WTC11 (cell line): ENCODE results near the gene RBBP7. TPM values are rescaled to one million over a fixed set of nuclear protein-coding genes. Genes with fewer than 3 reads are reported as not detected.

ENCODE experiments used
- ATAC-seq: fragments of 200-7000 bp; cut with Tn5 transposase; 2 replicates; pipeline ENCODE4 v1.10.0; 2021; ENCODE audit warnings: mild to moderate bottlenecking, moderate library complexity
- CTCF ChIA-PET: fragments of 300-600 bp; sonication (Branson Sonifier 250); formaldehyde crosslinking; loops from one replicate; lab custom pipeline; 2021; ENCODE audit warnings: antibody characterized with exemption; lab: Charles Lee
- POLR2A ChIA-PET: fragments of 350-600 bp; sonication (Branson Sonifier 250); formaldehyde crosslinking; loops from one replicate; lab custom pipeline; 2021; ENCODE audit warnings: antibody characterized with exemption; lab: Charles Lee
- DNase-seq: peaks from one replicate; pipeline ENCODE4 v3.0.0; 2021; ENCODE audit warnings: low spot score
- H3K27ac Mint-ChIP-seq: 2 replicates; pipeline ENCODE4 v1.8.0; 2021; ENCODE audit warnings: mixed read lengths
- H3K27me3 Mint-ChIP-seq: 2 replicates; pipeline ENCODE4 v1.8.0; 2021; ENCODE audit warnings: low read depth, mild to moderate bottlenecking, moderate library complexity, mixed read lengths
- H3K36me3 Mint-ChIP-seq: 2 replicates; pipeline ENCODE4 v1.8.0; 2021; ENCODE audit warnings: mixed read lengths
- H3K4me1 Mint-ChIP-seq: 2 replicates; pipeline ENCODE4 v1.8.0; 2022; ENCODE audit warnings: mixed read lengths
- H3K4me3 Mint-ChIP-seq: 2 replicates; pipeline ENCODE4 v1.8.0; 2021; ENCODE audit warnings: mild to moderate bottlenecking, moderate library complexity, mixed read lengths
- H3K9me3 Mint-ChIP-seq: 2 replicates; pipeline ENCODE4 v1.8.0; 2021; ENCODE audit warnings: mixed read lengths
- ATF1 ChIP-seq: sonication (generic); formaldehyde crosslinking; IDR thresholded peaks from 2 replicates; pipeline ENCODE4 v1.8.1; 2023; ENCODE audit warnings: mild to moderate bottlenecking, moderate library complexity, missing genetic modification reagents
- ATF6 ChIP-seq: sonication (generic); formaldehyde crosslinking; IDR thresholded peaks from 2 replicates; pipeline ENCODE4 v1.8.1; 2023; ENCODE audit warnings: mild to moderate bottlenecking, missing genetic modification reagents
- CREB1 ChIP-seq: sonication (generic); formaldehyde crosslinking; IDR thresholded peaks from 2 replicates; pipeline ENCODE4 v1.8.0; 2023; ENCODE audit warnings: mild to moderate bottlenecking, missing genetic modification reagents
- CTCF ChIP-seq: fragments of 200-600 bp; IDR thresholded peaks from 2 replicates; pipeline ENCODE4 v1.8.0; 2022; ENCODE audit warnings: antibody characterized with exemption
- ETV6 ChIP-seq: sonication (generic); formaldehyde crosslinking; IDR thresholded peaks from 2 replicates; pipeline ENCODE4 v1.8.1; 2022; ENCODE audit warnings: mild to moderate bottlenecking, missing genetic modification reagents
- MXD4 ChIP-seq: fragments of 250-450 bp; sonication (Bioruptor Pico); IDR thresholded peaks from 2 replicates; pipeline ENCODE4 v1.8.0; 2021; ENCODE audit warnings: mild to moderate bottlenecking, moderate library complexity, borderline replicate concordance
- NR1H2 ChIP-seq: sonication (generic); formaldehyde crosslinking; IDR thresholded peaks from 2 replicates; pipeline ENCODE4 v1.9.0; 2021; ENCODE audit warnings: mild to moderate bottlenecking, moderate library complexity, missing genetic modification reagents
- RORB ChIP-seq: fragments of 250-450 bp; sonication (Bioruptor Pico); IDR thresholded peaks from 2 replicates; pipeline ENCODE4 v1.9.0; 2021; ENCODE audit warnings: mild to moderate bottlenecking
- TEAD4 ChIP-seq: sonication (generic); formaldehyde crosslinking; IDR thresholded peaks from 2 replicates; pipeline ENCODE4 v1.8.0; 2022; ENCODE audit warnings: mild to moderate bottlenecking, missing genetic modification reagents
- ZBTB21 ChIP-seq: sonication (generic); formaldehyde crosslinking; IDR thresholded peaks from 2 replicates; pipeline ENCODE4 v1.8.1; 2023; ENCODE audit warnings: mild to moderate bottlenecking, missing genetic modification reagents, borderline replicate concordance
- ZNF219 ChIP-seq: sonication (generic); formaldehyde crosslinking; IDR thresholded peaks from 2 replicates; pipeline ENCODE4 v1.8.0; 2023; ENCODE audit warnings: missing genetic modification reagents, mild to moderate bottlenecking, borderline replicate concordance
- ZNF263 ChIP-seq: sonication (generic); formaldehyde crosslinking; IDR thresholded peaks from 2 replicates; pipeline ENCODE4 v1.8.1; 2022; ENCODE audit warnings: low read depth, mild to moderate bottlenecking, moderate library complexity, missing genetic modification reagents
- ZNF423 ChIP-seq: fragments of 250-450 bp; sonication (Bioruptor Pico); IDR thresholded peaks from 2 replicates; pipeline ENCODE4 v2.1.2; 2022; ENCODE audit warnings: mild to moderate bottlenecking, moderate library complexity
- ZNF532 ChIP-seq: fragments of 250-450 bp; sonication (Bioruptor Pico); IDR thresholded peaks from 2 replicates; pipeline ENCODE4 v1.9.0; 2021; ENCODE audit warnings: mild to moderate bottlenecking, borderline replicate concordance
- total RNA-seq: library from RNA; stranded (reverse); gene quantifications from 3 replicates; pipeline ENCODE4 v1.2.3, GENCODE V29; 2021
- TF ChIP-seq, protein P1 (sequence below): sonication (generic); formaldehyde crosslinking; IDR thresholded peaks from 2 replicates; pipeline ENCODE4 v1.8.0; 2023; ENCODE audit warnings: missing genetic modification reagents
- TF ChIP-seq, protein P2 (sequence below): sonication (generic); formaldehyde crosslinking; IDR thresholded peaks from 2 replicates; pipeline ENCODE4 v1.8.0; 2023; ENCODE audit warnings: missing genetic modification reagents, mild to moderate bottlenecking, borderline replicate concordance

The RBBP7 gene
- total RNA-seq, 1 experiment from 2014 or later, result 120 TPM

DNA sequence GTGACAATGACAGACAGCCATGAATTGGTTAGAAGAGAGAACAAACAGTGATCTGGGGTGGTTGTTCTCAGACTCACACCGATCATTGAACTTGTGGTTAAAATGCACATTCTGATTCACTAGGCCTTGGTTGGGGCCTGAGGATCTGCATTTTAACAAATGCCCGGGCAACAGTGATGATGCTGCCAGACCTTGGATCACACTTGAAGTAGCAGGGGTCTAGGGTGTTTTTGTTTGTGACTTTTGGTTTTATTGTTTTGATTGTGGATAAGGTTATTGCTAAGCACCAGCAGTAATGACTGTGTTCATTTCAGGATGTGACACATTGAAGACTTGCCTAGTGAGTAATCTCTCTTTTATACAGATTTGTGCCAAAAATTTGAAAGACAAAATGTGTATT, 47.4 kb downstream of the RBBP7 start:
- ChIA-PET POLR2A (interaction anchor here (0.6 kb wide), 1 partner anchor 24 kb away, joined by 3 read pairs; no protein-coding TSS in a partner anchor), CTCF (no interaction called here)
- no peak overlapping the region for H3K27ac Mint-ChIP-seq
- peaks cover 5% of the 10 kb centered on the region for H3K4me1 Mint-ChIP-seq
- TF ChIP-seq CREB1 (CRISPR knock-in tag) (no peak), NR1H2 (CRISPR knock-in tag) (no peak), ATF1 (CRISPR knock-in tag) (no peak), ZNF219 (no peak), ZNF263 (no peak), TEAD4 (CRISPR knock-in tag) (no peak), ZBTB21 (CRISPR knock-in tag) (no peak), CTCF (no peak), ATF6 (CRISPR knock-in tag) (no peak), MXD4 (no peak), ETV6 (CRISPR knock-in tag) (no peak), ZNF532 (CRISPR knock-in tag) (no peak)
- TF ChIP-seq, protein P1, sequence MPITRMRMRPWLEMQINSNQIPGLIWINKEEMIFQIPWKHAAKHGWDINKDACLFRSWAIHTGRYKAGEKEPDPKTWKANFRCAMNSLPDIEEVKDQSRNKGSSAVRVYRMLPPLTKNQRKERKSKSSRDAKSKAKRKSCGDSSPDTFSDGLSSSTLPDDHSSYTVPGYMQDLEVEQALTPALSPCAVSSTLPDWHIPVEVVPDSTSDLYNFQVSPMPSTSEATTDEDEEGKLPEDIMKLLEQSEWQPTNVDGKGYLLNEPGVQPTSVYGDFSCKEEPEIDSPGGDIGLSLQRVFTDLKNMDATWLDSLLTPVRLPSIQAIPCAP, result no peak
- no peak overlapping the region for H3K4me3 Mint-ChIP-seq
- no peaks in the 10 kb centered on the region for H3K9me3 Mint-ChIP-seq
- H3K27me3 Mint-ChIP-seq, result no peaks in the 10 kb centered on the region
- H3K36me3 Mint-ChIP-seq, result peaks cover 32% of the 10 kb centered on the region
- no peak for ATAC-seq
- DNase-seq, result no peak

DNA sequence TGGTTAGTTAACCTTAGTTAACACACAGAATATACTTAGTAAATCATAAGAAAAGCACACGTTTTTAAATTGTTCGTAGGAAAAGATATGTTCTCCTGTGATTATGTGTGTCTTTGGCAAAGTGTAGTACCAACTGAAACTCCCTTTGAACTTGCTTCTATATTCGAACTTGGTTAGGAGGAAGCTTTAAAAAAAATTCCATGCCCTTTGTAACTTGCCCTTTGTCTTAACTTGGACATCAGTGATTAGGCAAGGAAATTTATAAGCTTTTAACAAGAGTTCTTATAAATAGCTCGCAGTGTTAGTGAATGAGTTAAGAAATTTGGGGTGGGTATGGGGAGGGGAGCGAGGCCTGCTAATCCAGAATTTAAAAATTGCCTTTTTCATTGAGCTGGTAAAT, 50.5 kb downstream of the RBBP7 start:
- Mint-ChIP-seq H3K4me3 (no peak overlapping the region), H3K36me3 (peaks cover 26% of the 10 kb centered on the region), H3K27ac (no peak overlapping the region), H3K9me3 (no peaks in the 10 kb centered on the region), H3K4me1 (no peaks in the 10 kb centered on the region), H3K27me3 (no peaks in the 10 kb centered on the region)
- ChIA-PET CTCF (no interaction called here), POLR2A (no interaction called here)
- TF ChIP-seq RORB (CRISPR knock-in tag) (no peak), ZNF423 (CRISPR knock-in tag) (no peak)
- TF ChIP-seq, protein P2, sequence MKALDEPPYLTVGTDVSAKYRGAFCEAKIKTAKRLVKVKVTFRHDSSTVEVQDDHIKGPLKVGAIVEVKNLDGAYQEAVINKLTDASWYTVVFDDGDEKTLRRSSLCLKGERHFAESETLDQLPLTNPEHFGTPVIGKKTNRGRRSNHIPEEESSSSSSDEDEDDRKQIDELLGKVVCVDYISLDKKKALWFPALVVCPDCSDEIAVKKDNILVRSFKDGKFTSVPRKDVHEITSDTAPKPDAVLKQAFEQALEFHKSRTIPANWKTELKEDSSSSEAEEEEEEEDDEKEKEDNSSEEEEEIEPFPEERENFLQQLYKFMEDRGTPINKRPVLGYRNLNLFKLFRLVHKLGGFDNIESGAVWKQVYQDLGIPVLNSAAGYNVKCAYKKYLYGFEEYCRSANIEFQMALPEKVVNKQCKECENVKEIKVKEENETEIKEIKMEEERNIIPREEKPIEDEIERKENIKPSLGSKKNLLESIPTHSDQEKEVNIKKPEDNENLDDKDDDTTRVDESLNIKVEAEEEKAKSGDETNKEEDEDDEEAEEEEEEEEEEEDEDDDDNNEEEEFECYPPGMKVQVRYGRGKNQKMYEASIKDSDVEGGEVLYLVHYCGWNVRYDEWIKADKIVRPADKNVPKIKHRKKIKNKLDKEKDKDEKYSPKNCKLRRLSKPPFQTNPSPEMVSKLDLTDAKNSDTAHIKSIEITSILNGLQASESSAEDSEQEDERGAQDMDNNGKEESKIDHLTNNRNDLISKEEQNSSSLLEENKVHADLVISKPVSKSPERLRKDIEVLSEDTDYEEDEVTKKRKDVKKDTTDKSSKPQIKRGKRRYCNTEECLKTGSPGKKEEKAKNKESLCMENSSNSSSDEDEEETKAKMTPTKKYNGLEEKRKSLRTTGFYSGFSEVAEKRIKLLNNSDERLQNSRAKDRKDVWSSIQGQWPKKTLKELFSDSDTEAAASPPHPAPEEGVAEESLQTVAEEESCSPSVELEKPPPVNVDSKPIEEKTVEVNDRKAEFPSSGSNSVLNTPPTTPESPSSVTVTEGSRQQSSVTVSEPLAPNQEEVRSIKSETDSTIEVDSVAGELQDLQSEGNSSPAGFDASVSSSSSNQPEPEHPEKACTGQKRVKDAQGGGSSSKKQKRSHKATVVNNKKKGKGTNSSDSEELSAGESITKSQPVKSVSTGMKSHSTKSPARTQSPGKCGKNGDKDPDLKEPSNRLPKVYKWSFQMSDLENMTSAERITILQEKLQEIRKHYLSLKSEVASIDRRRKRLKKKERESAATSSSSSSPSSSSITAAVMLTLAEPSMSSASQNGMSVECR (CRISPR knock-in tag), result no peak
- ATAC-seq (no peak), DNase-seq (no peak)
